Loucy (cell line): ENCODE results near the gene PDGFRB.

ENCODE experiments used
- H2AFZ ChIP-seq: fragments of 200-600 bp; sonication (generic); 2 replicates; pipeline ENCODE4 v1.6.0; 2016; ENCODE audit warnings: antibody characterized with exemption, mild to moderate bottlenecking, low read length, moderate library complexity
- H3F3A ChIP-seq: fragments of 200-600 bp; 2 replicates; pipeline ENCODE4 v1.6.0; 2016; ENCODE audit warnings: antibody characterized with exemption, low read depth, mild to moderate bottlenecking
- H3K27me3 ChIP-seq: fragments of 200-600 bp; sonication (generic); 2 replicates; pipeline ENCODE4 v1.6.1; 2014; ENCODE audit warnings: low read length, mild to moderate bottlenecking; ENCODE audit not compliant: insufficient read depth, poor library complexity, severe bottlenecking
- H3K36me3 ChIP-seq: fragments of 200-600 bp; sonication (generic); 2 replicates; pipeline ENCODE4 v1.6.1; 2016; ENCODE audit warnings: low read length; ENCODE audit not compliant: insufficient read depth
- H3K4me1 ChIP-seq: fragments of 200-600 bp; sonication (generic); 2 replicates; pipeline ENCODE4 v1.5.1; 2014; ENCODE audit warnings: low read length, mild to moderate bottlenecking; ENCODE audit not compliant: insufficient read depth, poor library complexity, severe bottlenecking
- H3K4me2 ChIP-seq: fragments of 200-600 bp; sonication (generic); 2 replicates; pipeline ENCODE4 v1.6.0; 2014; ENCODE audit warnings: antibody characterized with exemption, low read length, low read depth, mild to moderate bottlenecking; ENCODE audit not compliant: poor library complexity, severe bottlenecking
- H3K4me3 ChIP-seq: fragments of 200-600 bp; sonication (generic); 2 replicates; pipeline ENCODE4 v1.5.1; 2014; ENCODE audit warnings: low read length, mild to moderate bottlenecking, mixed read lengths; ENCODE audit not compliant: poor library complexity, severe bottlenecking
- H3K79me2 ChIP-seq: fragments of 200-600 bp; sonication (generic); 2 replicates; pipeline ENCODE4 v1.6.1; 2014; ENCODE audit warnings: low read length; ENCODE audit not compliant: insufficient read depth
- H3K9ac ChIP-seq: fragments of 200-600 bp; sonication (generic); 2 replicates; pipeline ENCODE4 v1.6.0; 2014; ENCODE audit warnings: mild to moderate bottlenecking, low read depth, low read length, moderate library complexity; ENCODE audit not compliant: poor library complexity, severe bottlenecking
- H3K9me2 ChIP-seq: fragments of 200-600 bp; sonication (generic); replicated peaks from 2 replicates; pipeline ENCODE4 v1.6.1; 2016; ENCODE audit warnings: low read depth, low read length, mixed read lengths
- H3K9me3 ChIP-seq: fragments of 200-600 bp; sonication (generic); 2 replicates; pipeline ENCODE4 v1.6.1; 2014; ENCODE audit warnings: mild to moderate bottlenecking, antibody characterized with exemption, low read length, low read depth; ENCODE audit not compliant: insufficient read depth
- H4K20me1 ChIP-seq: fragments of 200-600 bp; sonication (generic); 2 replicates; pipeline ENCODE4 v1.6.0; 2014; ENCODE audit warnings: antibody characterized with exemption, low read length, mild to moderate bottlenecking; ENCODE audit not compliant: insufficient read depth, poor library complexity, severe bottlenecking
- EZH2phosphoT487 ChIP-seq: fragments of 200-600 bp; IDR thresholded peaks from 2 replicates; pipeline ENCODE4 v1.6.1; 2018; ENCODE audit warnings: antibody characterized with exemption, mild to moderate bottlenecking, moderate library complexity, borderline replicate concordance
- TF ChIP-seq, protein P1 (sequence below): fragments of 200-600 bp; sonication (generic); conservative IDR thresholded peaks from 2 replicates; pipeline ENCODE4 v1.5.1; 2014; ENCODE audit warnings: mild to moderate bottlenecking, antibody characterized with exemption, low read length

PDGFRB gene

GRCh38 chr5:150153483-150153882 lies 2.2 kb downstream of the PDGFRB start:
- H3K9me2 ChIP-seq = no peaks in the 10 kb centered on the region
- no peaks in the 10 kb centered on the region for H3F3A ChIP-seq
- H3K36me3 ChIP-seq = no peaks in the 10 kb centered on the region
- H3K4me1 ChIP-seq = no peaks in the 10 kb centered on the region
- no peak overlapping the region for H3K4me2 ChIP-seq
- TF ChIP-seq, protein P1, sequence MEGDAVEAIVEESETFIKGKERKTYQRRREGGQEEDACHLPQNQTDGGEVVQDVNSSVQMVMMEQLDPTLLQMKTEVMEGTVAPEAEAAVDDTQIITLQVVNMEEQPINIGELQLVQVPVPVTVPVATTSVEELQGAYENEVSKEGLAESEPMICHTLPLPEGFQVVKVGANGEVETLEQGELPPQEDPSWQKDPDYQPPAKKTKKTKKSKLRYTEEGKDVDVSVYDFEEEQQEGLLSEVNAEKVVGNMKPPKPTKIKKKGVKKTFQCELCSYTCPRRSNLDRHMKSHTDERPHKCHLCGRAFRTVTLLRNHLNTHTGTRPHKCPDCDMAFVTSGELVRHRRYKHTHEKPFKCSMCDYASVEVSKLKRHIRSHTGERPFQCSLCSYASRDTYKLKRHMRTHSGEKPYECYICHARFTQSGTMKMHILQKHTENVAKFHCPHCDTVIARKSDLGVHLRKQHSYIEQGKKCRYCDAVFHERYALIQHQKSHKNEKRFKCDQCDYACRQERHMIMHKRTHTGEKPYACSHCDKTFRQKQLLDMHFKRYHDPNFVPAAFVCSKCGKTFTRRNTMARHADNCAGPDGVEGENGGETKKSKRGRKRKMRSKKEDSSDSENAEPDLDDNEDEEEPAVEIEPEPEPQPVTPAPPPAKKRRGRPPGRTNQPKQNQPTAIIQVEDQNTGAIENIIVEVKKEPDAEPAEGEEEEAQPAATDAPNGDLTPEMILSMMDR = no peak
- no peak for TF ChIP-seq EZH2phosphoT487
- no peaks in the 10 kb centered on the region for H3K9me3 ChIP-seq
- no peak overlapping the region for H2AFZ ChIP-seq
- no peaks in the 10 kb centered on the region for H4K20me1 ChIP-seq
- H3K27me3 ChIP-seq = no peaks in the 10 kb centered on the region
- no peak overlapping the region for H3K9ac ChIP-seq
- no peak overlapping the region for H3K4me3 ChIP-seq
- H3K79me2 ChIP-seq = no peaks in the 10 kb centered on the region

- TF ChIP-seq, protein P1 = no peak
- no peak for TF ChIP-seq EZH2phosphoT487
- Histone ChIP-seq H3K36me3 (no peaks in the 10 kb centered on the region), H3K4me3 (no peak overlapping the region), H4K20me1 (no peaks in the 10 kb centered on the region), H3K27me3 (no peaks in the 10 kb centered on the region), H3K4me1 (no peaks in the 10 kb centered on the region), H2AFZ (no peak overlapping the region), H3K79me2 (no peaks in the 10 kb centered on the region), H3F3A (no peaks in the 10 kb centered on the region), H3K9me3 (no peaks in the 10 kb centered on the region), H3K4me2 (no peak overlapping the region), H3K9ac (no peak overlapping the region), H3K9me2 (no peaks in the 10 kb centered on the region)
Measured at GRCh38 chr5:150152636-150153462, 2.8 kb downstream of the PDGFRB start.

GRCh38 chr5:150149618-150150017 lies 6.0 kb downstream of the PDGFRB start:
- H3K9ac ChIP-seq = no peak overlapping the region
- H3K4me1 ChIP-seq = no peaks in the 10 kb centered on the region
- TF ChIP-seq EZH2phosphoT487 = no peak
- no peaks in the 10 kb centered on the region for H3K9me3 ChIP-seq
- no peaks in the 10 kb centered on the region for H3K79me2 ChIP-seq
- no peaks in the 10 kb centered on the region for H4K20me1 ChIP-seq
- no peaks in the 10 kb centered on the region for H3K36me3 ChIP-seq
- H3F3A ChIP-seq = no peaks in the 10 kb centered on the region
- H3K9me2 ChIP-seq = no peaks in the 10 kb centered on the region
- H3K4me3 ChIP-seq = no peak overlapping the region
- no peaks in the 10 kb centered on the region for H3K27me3 ChIP-seq
- no peak overlapping the region for H3K4me2 ChIP-seq
- no peak overlapping the region for H2AFZ ChIP-seq
